HCT116 (cell line): ENCODE results near the gene TMTC2. TPM values are rescaled to one million over a fixed set of nuclear protein-coding genes. Genes with fewer than 3 reads are reported as not detected.

Experiments used
- ATAC-seq: fragments of 200-7000 bp; cut with Tn5 transposase; 2 replicates; pipeline ENCODE4 v1.9.1; 2020; ENCODE audit warnings: mild to moderate bottlenecking, moderate library complexity
- BruUV-seq: library from RNA; stranded (reverse); fragments of 400-500 nt; replicated peaks from 2 replicates; lab custom pipeline; 2021; lab: Mats Ljungman, UMichigan
- CTCF ChIA-PET: fragments of 300-600 bp; sonication (Branson Sonifier 250); formaldehyde crosslinking; loops from one replicate; lab custom pipeline; 2021; ENCODE audit warnings: antibody characterized with exemption; lab: Charles Lee
- POLR2A ChIA-PET: fragments of 300-600, 350-600 bp; sonication (Branson Sonifier 250); formaldehyde crosslinking; loops from one replicate; lab custom pipeline; 2021; ENCODE audit warnings: antibody characterized with exemption; lab: Charles Lee
- RAD21 ChIA-PET, 2 experiments: fragments of 300-600 bp; sonication (Branson Sonifier 250); formaldehyde crosslinking; loops; one replicate each; lab custom pipeline; 2023; ENCODE audit warnings: low total read pairs in 2 of 2; ENCODE audit not compliant: uncharacterized antibody in 2 of 2, unreplicated experiment in 2 of 2, low non-redundant PET in 1 of 2; lab: Charles Lee
- DNase-seq: peaks from one replicate; pipeline ENCODE4 v3.0.0-alpha.2; 2010; ENCODE audit warnings: low read depth, low spot score
- H2AFZ ChIP-seq: fragments of 200-600 bp; shearing (Covaris generic), sonication (generic); 2 replicates; pipeline ENCODE4 v1.6.1; 2017; ENCODE audit warnings: low read depth, mixed run types, mixed read lengths, antibody characterized with exemption, low read length; ENCODE audit not compliant: poor library complexity, severe bottlenecking
- H3K27ac ChIP-seq: 2 replicates; pipeline ENCODE4 v1.5.1; 2012; ENCODE audit warnings: low read depth, low read length
- H3K27me3 ChIP-seq: fragments of 200-600 bp; sonication (generic); 2 replicates; pipeline ENCODE4 v1.6.1; 2016; ENCODE audit warnings: mixed run types, low read length, mixed read lengths; ENCODE audit not compliant: insufficient read depth
- H3K36me3 ChIP-seq, 2 experiments: fragments of 200-500 bp in 1 of 2; fragments of 200-600 bp in 1 of 2; sonication (Bioruptor generic) in 1 of 2; sonication (generic) in 1 of 2; 2 replicates each; pipeline versions ENCODE4 v1.5.1 to v1.6.1; 2014 to 2016; ENCODE audit warnings: low read length in 2 of 2, inconsistent platforms in 1 of 2, mixed read lengths in 1 of 2, mixed run types in 1 of 2; ENCODE audit not compliant: insufficient read depth in 2 of 2, control insufficient read depth in 1 of 2
- H3K4me1 ChIP-seq, 2 experiments: fragments of 200-600 bp in 1 of 2; sonication (generic) in 1 of 2; 2 replicates each; pipeline versions ENCODE4 v1.5.1 to v1.6.1; 2012 to 2017; ENCODE audit warnings: low read length in 2 of 2, inconsistent platforms in 1 of 2, mild to moderate bottlenecking in 1 of 2, mixed read lengths in 1 of 2, mixed run types in 1 of 2, moderate library complexity in 1 of 2; ENCODE audit not compliant: insufficient read depth in 2 of 2, control insufficient read depth in 1 of 2
- H3K4me2 ChIP-seq: fragments of 200-600 bp; sonication (generic); 2 replicates; pipeline ENCODE4 v1.6.1; 2017; ENCODE audit warnings: mixed run types, low read length, mixed read lengths
- H3K4me3 ChIP-seq, 2 experiments: fragments of 200-600 bp in 1 of 2; sonication (generic) in 1 of 2; replicated peaks in 1 of 2; 2 replicates each; pipeline ENCODE4 v1.5.1; 2011 to 2016; ENCODE audit warnings: low read length in 2 of 2, control low read depth in 1 of 2, low read depth in 1 of 2, mild to moderate bottlenecking in 1 of 2, mixed read lengths in 1 of 2, mixed run types in 1 of 2
- H3K79me2 ChIP-seq: fragments of 200-600 bp; sonication (generic); 2 replicates; pipeline ENCODE4 v1.6.1; 2017; ENCODE audit warnings: mild to moderate bottlenecking, mixed run types, low read length, moderate library complexity, mixed read lengths; ENCODE audit not compliant: insufficient read depth
- H3K9ac ChIP-seq: fragments of 200-600 bp; sonication (generic); 2 replicates; pipeline ENCODE4 v1.6.1; 2016; ENCODE audit warnings: low read length, mixed read lengths
- H3K9me2 ChIP-seq: fragments of 200-600 bp; sonication (generic), shearing (Covaris generic); 2 replicates; pipeline ENCODE4 v1.6.1; 2017; ENCODE audit warnings: mixed run types, mild to moderate bottlenecking, moderate library complexity; ENCODE audit not compliant: insufficient read depth
- H3K9me3 ChIP-seq, 2 experiments: fragments of 200-500 bp in 1 of 2; fragments of 200-600 bp in 1 of 2; sonication (Bioruptor generic) in 1 of 2; sonication (generic) in 1 of 2; 2 replicates each; pipeline ENCODE4 v1.6.1; 2014 to 2017; ENCODE audit warnings: low read length in 2 of 2, mixed read lengths in 2 of 2, inconsistent platforms in 1 of 2, low read depth in 1 of 2, mild to moderate bottlenecking in 1 of 2, mixed run types in 1 of 2, moderate library complexity in 1 of 2; ENCODE audit not compliant: control insufficient read depth in 1 of 2, insufficient read depth in 1 of 2
- H4K20me1 ChIP-seq: fragments of 200-600 bp; sonication (generic), shearing (Covaris generic); 2 replicates; pipeline ENCODE4 v1.6.1; 2017; ENCODE audit warnings: mixed run types, mild to moderate bottlenecking, moderate library complexity; ENCODE audit not compliant: insufficient read depth
- CEBPB ChIP-seq: IDR thresholded peaks from 2 replicates; pipeline ENCODE4 v1.6.1; 2012; ENCODE audit warnings: low read depth
- EGR1 ChIP-seq: IDR thresholded peaks from 2 replicates; pipeline ENCODE4 v1.6.1; 2012; ENCODE audit warnings: low read depth
- ELF1 ChIP-seq: IDR thresholded peaks from 2 replicates; pipeline ENCODE4 v1.6.1; 2012; ENCODE audit warnings: low read depth, borderline replicate concordance
- EZH2 ChIP-seq: fragments of 200-600 bp; sonication (generic); IDR thresholded peaks from 2 replicates; pipeline ENCODE4 v1.6.1; 2017; ENCODE audit warnings: antibody characterized with exemption, mixed run types
- FOSL1 ChIP-seq: IDR thresholded peaks from 2 replicates; pipeline ENCODE4 v1.6.1; 2012; ENCODE audit warnings: low read depth
- JUND ChIP-seq: IDR thresholded peaks from 2 replicates; pipeline ENCODE4 v1.6.1; 2012
- POLR2A ChIP-seq: IDR thresholded peaks from 2 replicates; pipeline ENCODE4 v1.7.0; 2011; ENCODE audit warnings: borderline replicate concordance; ENCODE audit not compliant: insufficient read depth, insufficient read length; ENCODE audit errors: extremely low read depth
- RAD21 ChIP-seq: IDR thresholded peaks from 2 replicates; pipeline ENCODE4 v1.6.1; 2012; ENCODE audit warnings: low read depth, mild to moderate bottlenecking
- SIN3A ChIP-seq: IDR thresholded peaks from 2 replicates; pipeline ENCODE4 v1.6.1; 2012; ENCODE audit warnings: low read depth
- SP1 ChIP-seq: IDR thresholded peaks from 2 replicates; pipeline ENCODE4 v1.6.1; 2012; ENCODE audit warnings: low read depth
- TCF7L2 ChIP-seq: IDR thresholded peaks from 2 replicates; pipeline ENCODE4 v1.7.0; 2011; ENCODE audit warnings: borderline replicate concordance, inconsistent platforms; ENCODE audit not compliant: insufficient read depth, insufficient read length; ENCODE audit errors: extremely low read depth
- YY1 ChIP-seq: IDR thresholded peaks from 2 replicates; pipeline ENCODE4 v1.6.1; 2011; ENCODE audit warnings: low read length, low read depth, moderate library complexity, mild to moderate bottlenecking; ENCODE audit not compliant: insufficient replicate concordance; ENCODE audit errors: extremely low read depth
- ZFX ChIP-seq: fragments of 450-650 bp; IDR thresholded peaks from 2 replicates; pipeline ENCODE4 v1.6.1; 2017
- ZNF274 ChIP-seq: fragments of 200-500 bp; sonication (Bioruptor generic); IDR thresholded peaks from 2 replicates; pipeline ENCODE4 v1.6.1; 2014; ENCODE audit warnings: mild to moderate bottlenecking, low read depth, low read length, inconsistent platforms
- intact Hi-C: fragments of 100-400 bp; cut with micrococcal nuclease; formaldehyde crosslinking; loops from 2 replicates; pipeline ENCODE4 v1.10.0; 2022
- total RNA-seq: library from RNA; stranded (reverse); gene quantifications from one replicate; pipeline ENCODE4 v1.2.1, GENCODE V29; 2021; ENCODE audit not compliant: unreplicated experiment
- TF ChIP-seq, protein P1 (sequence below), 3 experiments: fragments of 200-600 bp in 1 of 3; sonication (generic) in 1 of 3; IDR thresholded peaks in 2 of 3; conservative IDR thresholded peaks in 1 of 3; 2 replicates each; pipeline ENCODE4 v1.5.1; 2012 to 2017; ENCODE audit warnings: low read depth in 2 of 3, low read length in 2 of 3, antibody characterized with exemption in 1 of 3, borderline replicate concordance in 1 of 3, control low read depth in 1 of 3, mild to moderate bottlenecking in 1 of 3, mixed read lengths in 1 of 3, mixed run types in 1 of 3, moderate library complexity in 1 of 3; ENCODE audit not compliant: insufficient read depth in 1 of 3
- TF ChIP-seq, protein P2 (sequence below): IDR thresholded peaks from 2 replicates; pipeline ENCODE4 v1.6.1; 2011; ENCODE audit warnings: mild to moderate bottlenecking, low read length, moderate library complexity; ENCODE audit not compliant: insufficient replicate concordance; ENCODE audit errors: extremely low read depth
- TF ChIP-seq, protein P3 (sequence below): IDR thresholded peaks from 2 replicates; pipeline ENCODE4 v1.6.1; 2012

Gene TMTC2
- total RNA-seq, 1 experiment from 2014 or later: 11.5 TPM

GRCh38 chr12:82774666-82775065, 88.0 kb downstream of the TMTC2 start:
- ChIA-PET POLR2A (no interaction called here), CTCF (no interaction called here), RAD21 (no interaction called here)
- TF ChIP-seq TCF7L2: no peak
- TF ChIP-seq YY1: no peak
- TF ChIP-seq, protein P1, sequence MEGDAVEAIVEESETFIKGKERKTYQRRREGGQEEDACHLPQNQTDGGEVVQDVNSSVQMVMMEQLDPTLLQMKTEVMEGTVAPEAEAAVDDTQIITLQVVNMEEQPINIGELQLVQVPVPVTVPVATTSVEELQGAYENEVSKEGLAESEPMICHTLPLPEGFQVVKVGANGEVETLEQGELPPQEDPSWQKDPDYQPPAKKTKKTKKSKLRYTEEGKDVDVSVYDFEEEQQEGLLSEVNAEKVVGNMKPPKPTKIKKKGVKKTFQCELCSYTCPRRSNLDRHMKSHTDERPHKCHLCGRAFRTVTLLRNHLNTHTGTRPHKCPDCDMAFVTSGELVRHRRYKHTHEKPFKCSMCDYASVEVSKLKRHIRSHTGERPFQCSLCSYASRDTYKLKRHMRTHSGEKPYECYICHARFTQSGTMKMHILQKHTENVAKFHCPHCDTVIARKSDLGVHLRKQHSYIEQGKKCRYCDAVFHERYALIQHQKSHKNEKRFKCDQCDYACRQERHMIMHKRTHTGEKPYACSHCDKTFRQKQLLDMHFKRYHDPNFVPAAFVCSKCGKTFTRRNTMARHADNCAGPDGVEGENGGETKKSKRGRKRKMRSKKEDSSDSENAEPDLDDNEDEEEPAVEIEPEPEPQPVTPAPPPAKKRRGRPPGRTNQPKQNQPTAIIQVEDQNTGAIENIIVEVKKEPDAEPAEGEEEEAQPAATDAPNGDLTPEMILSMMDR (IDR thresholded peaks at IDR 0.05 in 2 of 3, conservative IDR thresholded peaks at IDR 0.05 in 1 of 3; ENCODE audit: borderline replicate concordance in 1 of 3, insufficient read depth in 1 of 3, low read depth in 2 of 3, low read length in 2 of 3): no peak
- no peak for TF ChIP-seq RAD21
- no peak for TF ChIP-seq SIN3A
- no peak for TF ChIP-seq POLR2A
- TF ChIP-seq, protein P2, sequence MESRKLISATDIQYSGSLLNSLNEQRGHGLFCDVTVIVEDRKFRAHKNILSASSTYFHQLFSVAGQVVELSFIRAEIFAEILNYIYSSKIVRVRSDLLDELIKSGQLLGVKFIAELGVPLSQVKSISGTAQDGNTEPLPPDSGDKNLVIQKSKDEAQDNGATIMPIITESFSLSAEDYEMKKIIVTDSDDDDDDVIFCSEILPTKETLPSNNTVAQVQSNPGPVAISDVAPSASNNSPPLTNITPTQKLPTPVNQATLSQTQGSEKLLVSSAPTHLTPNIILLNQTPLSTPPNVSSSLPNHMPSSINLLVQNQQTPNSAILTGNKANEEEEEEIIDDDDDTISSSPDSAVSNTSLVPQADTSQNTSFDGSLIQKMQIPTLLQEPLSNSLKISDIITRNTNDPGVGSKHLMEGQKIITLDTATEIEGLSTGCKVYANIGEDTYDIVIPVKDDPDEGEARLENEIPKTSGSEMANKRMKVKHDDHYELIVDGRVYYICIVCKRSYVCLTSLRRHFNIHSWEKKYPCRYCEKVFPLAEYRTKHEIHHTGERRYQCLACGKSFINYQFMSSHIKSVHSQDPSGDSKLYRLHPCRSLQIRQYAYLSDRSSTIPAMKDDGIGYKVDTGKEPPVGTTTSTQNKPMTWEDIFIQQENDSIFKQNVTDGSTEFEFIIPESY: no peak
- no peak for TF ChIP-seq EGR1
- TF ChIP-seq ZNF274: no peak
- no peak for TF ChIP-seq CEBPB
- TF ChIP-seq SP1: no peak
- TF ChIP-seq ELF1: no peak
- TF ChIP-seq EZH2: no peak
- no peak for TF ChIP-seq FOSL1
- TF ChIP-seq, protein P3, sequence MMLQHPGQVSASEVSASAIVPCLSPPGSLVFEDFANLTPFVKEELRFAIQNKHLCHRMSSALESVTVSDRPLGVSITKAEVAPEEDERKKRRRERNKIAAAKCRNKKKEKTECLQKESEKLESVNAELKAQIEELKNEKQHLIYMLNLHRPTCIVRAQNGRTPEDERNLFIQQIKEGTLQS: no peak
- TF ChIP-seq JUND: no peak
- no peak for TF ChIP-seq ZFX
- Histone ChIP-seq H3K9me3 (no peaks in the 10 kb centered on the region), H3K4me3 (no peak overlapping the region), H3K9me2 (no peaks in the 10 kb centered on the region), H3K4me2 (no peak overlapping the region), H3K79me2 (no peaks in the 10 kb centered on the region), H3K4me1 (no peaks in the 10 kb centered on the region), H4K20me1 (no peaks in the 10 kb centered on the region), H3K9ac (no peak overlapping the region), H3K27ac (no peak overlapping the region), H3K36me3 (no peaks in the 10 kb centered on the region), H3K27me3 (no peaks in the 10 kb centered on the region), H2AFZ (no peak overlapping the region)
- ATAC-seq (no peak), DNase-seq (no peak)
- intact Hi-C loops: no loop called here
- BruUV-seq: no TSS peak
